K562 (cell line): ENCODE measurements around the gene REM2. TPM values are rescaled to one million over a fixed set of nuclear protein-coding genes. Genes with fewer than 3 reads are reported as not detected.
A peak's percentile ranks its signal among the peaks of the same experiment; 100 is the strongest.

Experiments used
- AFF1 ChIP-seq, 2 experiments: fragments of 450-650 bp; IDR thresholded peaks; 2 replicates each; pipeline ENCODE4 v1.6.1; 2018; ENCODE audit warnings: mild to moderate bottlenecking in 2 of 2, low read depth in 1 of 2; ENCODE audit not compliant: partially characterized antibody in 2 of 2
- ARID1B ChIP-seq: fragments of 450-650 bp; IDR thresholded peaks from 2 replicates; pipeline ENCODE4 v1.6.1; 2016; ENCODE audit warnings: antibody characterized with exemption, mild to moderate bottlenecking, inconsistent platforms
- CSDE1 ChIP-seq, 2 experiments: fragments of 450-650 bp; IDR thresholded peaks; 2 replicates each; pipeline ENCODE4 v1.6.1; 2016; ENCODE audit warnings: mild to moderate bottlenecking in 1 of 2
- FOXJ2 ChIP-seq: fragments of 200-800 bp; sonication (Bioruptor generic); IDR thresholded peaks from 2 replicates; pipeline ENCODE4 v1.6.1; 2016; ENCODE audit warnings: missing genetic modification characterization, missing compliant biosample characterization
- FOXP1 ChIP-seq: sonication (generic); formaldehyde crosslinking; IDR thresholded peaks from 2 replicates; pipeline ENCODE4 v1.8.0; 2022; ENCODE audit warnings: mild to moderate bottlenecking, missing genetic modification reagents
- HMG20A ChIP-seq: fragments of 450-650 bp; formaldehyde crosslinking; conservative IDR thresholded peaks from 2 replicates; pipeline ENCODE4 v1.4.0; 2020; ENCODE audit warnings: mild to moderate bottlenecking, mixed read lengths
- HOXB6 ChIP-seq: fragments of 250-450 bp; sonication (Bioruptor Pico); IDR thresholded peaks from 2 replicates; pipeline ENCODE4 v1.5.1; 2022; ENCODE audit warnings: mild to moderate bottlenecking, borderline replicate concordance
- MIER1 ChIP-seq: fragments of 450-650 bp; IDR thresholded peaks from 2 replicates; pipeline ENCODE4 v1.6.1; 2016; ENCODE audit warnings: antibody characterized with exemption, mild to moderate bottlenecking, low read depth
- NR2C1 ChIP-seq, 2 experiments: fragments of 450-650 bp; IDR thresholded peaks; 2 replicates each; pipeline ENCODE4 v1.6.1; 2017; ENCODE audit warnings: mild to moderate bottlenecking in 2 of 2, antibody characterized with exemption in 1 of 2, inconsistent platforms in 1 of 2, missing compliant biosample characterization in 1 of 2, missing genetic modification characterization in 1 of 2
- PURB ChIP-seq: sonication (generic); formaldehyde crosslinking; IDR thresholded peaks from 2 replicates; pipeline ENCODE4 v1.9.0; 2021; ENCODE audit warnings: low read depth, mild to moderate bottlenecking, missing genetic modification reagents
- SMAD2 ChIP-seq: fragments of 150-350 bp; IDR thresholded peaks from 2 replicates; pipeline ENCODE4 v1.6.1; 2014; ENCODE audit warnings: low read depth, mild to moderate bottlenecking, low read length
- SUPT5H ChIP-seq: fragments of 450-650 bp; IDR thresholded peaks from 2 replicates; pipeline ENCODE4 v1.6.1; 2016
- TAF1 ChIP-seq: IDR thresholded peaks from 2 replicates; pipeline ENCODE4 v1.6.1; 2011; ENCODE audit warnings: mild to moderate bottlenecking, low read length, moderate library complexity; ENCODE audit not compliant: insufficient read depth, control insufficient read depth, severe bottlenecking; ENCODE audit errors: extremely low read depth
- TAF7 ChIP-seq: fragments of 450-650 bp; IDR thresholded peaks from 2 replicates; pipeline ENCODE4 v1.6.1; 2016; ENCODE audit warnings: missing genetic modification characterization, missing compliant biosample characterization
- XRCC5 ChIP-seq: fragments of 200-400 bp; formaldehyde crosslinking; IDR thresholded peaks from 2 replicates; pipeline ENCODE4 v1.6.1; 2017; ENCODE audit warnings: low read depth, mild to moderate bottlenecking, low read length
- ZFX ChIP-seq: sonication (generic); formaldehyde crosslinking; IDR thresholded peaks from 2 replicates; pipeline ENCODE4 v1.8.0; 2022; ENCODE audit warnings: mild to moderate bottlenecking, missing genetic modification reagents, moderate library complexity
- ZNF280A ChIP-seq: fragments of 450-650 bp; IDR thresholded peaks from 2 replicates; pipeline ENCODE4 v1.6.1; 2018; ENCODE audit warnings: mild to moderate bottlenecking, low read depth; ENCODE audit not compliant: partially characterized antibody
- ZNF436 ChIP-seq: fragments of 250-450, 450-650 bp; sonication (Bioruptor Pico); formaldehyde crosslinking; IDR thresholded peaks from 2 replicates; pipeline ENCODE4 v1.7.0; 2020; ENCODE audit warnings: mild to moderate bottlenecking
- ZNF639 ChIP-seq, 2 experiments: fragments of 200-800 bp in 1 of 2; sonication (Bioruptor generic) in 1 of 2; sonication (generic) in 1 of 2; formaldehyde crosslinking in 1 of 2; IDR thresholded peaks in 1 of 2; conservative IDR thresholded peaks in 1 of 2; 2 replicates each; pipeline versions ENCODE4 v1.5.0 to v1.6.1; 2016 to 2020; ENCODE audit warnings: missing compliant biosample characterization in 1 of 2, missing genetic modification characterization in 1 of 2, missing genetic modification reagents in 1 of 2
- polyA plus RNA-seq, 8 experiments: library from polyadenylated mRNA; depleted of rRNA in 4 of 8; stranded (reverse) in 5 of 8; unstranded in 3 of 8; fragments of >200 nt; fragmentation: Nextera tagmentation in 2 of 8; fragmentation: Illumina TruSeq in 1 of 8; extraction: Ambion mirVana in 2 of 8; extraction: Trizol in 1 of 8; gene quantifications; 2 replicates each; pipeline versions ENCODE4 v1.2.1 to v1.2.3, GENCODE V29; 2011 to 2014; ENCODE audit warnings: inconsistent platforms in 1 of 8, missing spikeins in 1 of 8
- total RNA-seq, 7 experiments: library from RNA; depleted of rRNA in 6 of 7; stranded (reverse); fragments of >200 nt in 6 of 7; fragmentation: Illumina TruSeq in 2 of 7; extraction: Trizol in 2 of 7; gene quantifications; 2 replicates each; pipeline versions ENCODE4 v1.2.1 to v1.2.3, GENCODE V29; 2011 to 2021; ENCODE audit warnings: low replicate concordance in 1 of 7

Gene REM2
- total and polyA plus RNA-seq, 9 of the 15 experiments (the other 6 are each of a cell fraction or from before 2014, with no cell fraction given), result 0.18 to 1.0 (median 0.38) TPM

- TF ChIP-seq ZNF280A, result no peak
- peak; percentile 84 for TF ChIP-seq TAF7 (tag)
- TF ChIP-seq ZNF639 (CRISPR knock-in tag; conservative IDR thresholded peaks at IDR 0.05 in 1 of 2, IDR thresholded peaks at IDR 0.05 in 1 of 2), result no peak
- TF ChIP-seq HOXB6 (CRISPR knock-in tag), result no peak
- no peak for TF ChIP-seq ARID1B
- peak; percentile 92 for TF ChIP-seq FOXJ2 (tag)
- no peak for TF ChIP-seq PURB (CRISPR knock-in tag)
- no peak for TF ChIP-seq HMG20A (CRISPR knock-in tag)
- TF ChIP-seq NR2C1 (IDR thresholded peaks at IDR 0.05), result peak; percentile 83
- peak; percentile 78 for TF ChIP-seq NR2C1 (tag; IDR thresholded peaks at IDR 0.05)
- TF ChIP-seq FOXP1 (CRISPR knock-in tag), result no peak
- no peak for TF ChIP-seq MIER1
- no peak for TF ChIP-seq XRCC5
- TF ChIP-seq AFF1 (IDR thresholded peaks at IDR 0.05; ENCODE audit: low read depth in 1 of 2, partially characterized antibody in 2 of 2), result peak in 1 of 2 experiments; percentile 55
- no peak for TF ChIP-seq SMAD2
- peak in 1 of 2 experiments; percentile 95; a peak in 2 of 4 replicates for TF ChIP-seq CSDE1 (IDR thresholded peaks at IDR 0.05)
- no peak for TF ChIP-seq ZFX (CRISPR knock-in tag)
- 0 out of 2 replicates have a peak, but pooled peaks have one; percentile 47 for TF ChIP-seq ZNF436 (CRISPR knock-in tag)
- TF ChIP-seq SUPT5H, result peak; percentile 87
- peak; percentile 52 for TF ChIP-seq TAF1
These were observed 36.0 kb downstream of the REM2 start, which contains the start of gene RBM23 (continued) for GRCh38 chr14:22918804-22919600.
